SH-SY5Y (cell line): ENCODE measurements around the gene GPRC5B.

Source experiments
- GATA2 ChIP-seq: IDR thresholded peaks from 2 replicates; pipeline ENCODE4 v1.6.1; 2011; ENCODE audit warnings: mild to moderate bottlenecking, low read depth, low read length
- GATA3 ChIP-seq: IDR thresholded peaks from 2 replicates; pipeline ENCODE4 v1.6.1; 2011; ENCODE audit warnings: low read depth, mild to moderate bottlenecking, low read length, moderate library complexity

Gene GPRC5B

DNA sequence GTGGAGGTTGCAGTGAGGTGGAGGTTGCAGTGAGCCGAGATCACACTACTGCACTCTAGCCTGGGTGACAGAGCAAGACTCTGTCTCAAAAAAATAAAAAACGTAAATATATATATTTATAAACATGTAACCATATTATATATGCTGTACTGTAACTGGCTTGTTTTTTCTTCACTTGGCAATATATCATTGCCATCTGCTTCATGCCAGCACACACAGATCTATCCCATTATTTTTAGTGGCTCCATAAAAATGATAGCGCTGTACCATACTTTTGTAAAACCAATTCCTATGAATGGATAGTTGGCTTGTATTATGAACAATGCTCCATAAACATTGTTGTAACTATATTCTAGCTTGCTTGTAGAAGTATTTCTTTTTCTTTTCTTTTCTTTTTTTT lies 49.5 kb downstream of the GPRC5B start:
- TF ChIP-seq GATA2: no peak
- no peak for TF ChIP-seq GATA3

DNA sequence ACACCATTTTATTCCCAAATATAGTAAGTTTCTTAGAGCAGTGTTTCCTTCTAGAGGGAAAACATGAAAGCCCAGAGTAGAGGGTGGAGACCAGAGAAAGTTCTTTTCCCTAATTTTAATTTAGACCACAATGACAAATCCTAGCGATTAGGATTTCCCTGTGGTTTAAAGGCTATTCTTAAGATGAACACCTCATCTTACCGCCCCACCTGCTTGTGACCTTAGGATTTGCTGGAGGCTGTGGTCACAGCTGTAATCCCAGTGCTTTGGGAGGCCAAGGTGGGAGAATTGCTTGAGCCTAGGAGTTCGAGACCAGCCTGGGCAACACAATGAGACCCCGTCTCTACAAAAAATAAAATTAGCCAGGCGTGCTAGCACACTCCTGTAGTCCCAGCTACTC lies 51.1 kb downstream of the GPRC5B start:
- TF ChIP-seq GATA2 (no peak), GATA3 (no peak)

DNA sequence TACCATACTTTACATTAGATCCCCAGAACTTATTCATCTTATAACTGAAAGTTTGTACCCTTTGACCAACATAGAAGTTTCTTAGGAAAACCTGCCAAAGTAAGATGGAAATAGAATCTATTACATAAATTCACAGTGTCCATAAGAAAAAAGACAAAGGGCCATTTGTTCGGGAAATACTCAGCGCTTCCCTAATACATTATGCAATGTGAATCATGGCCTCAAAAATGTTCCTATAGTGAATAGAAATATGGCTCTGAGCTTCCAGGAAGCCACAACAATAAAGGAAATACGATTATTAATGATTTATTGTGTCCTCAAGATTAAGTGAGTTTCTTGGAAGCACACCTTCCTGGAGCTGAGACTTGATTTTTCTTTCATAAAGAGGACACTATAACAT lies 51.5 kb downstream of the GPRC5B start:
- TF ChIP-seq GATA2 (no peak), GATA3 (no peak)

DNA sequence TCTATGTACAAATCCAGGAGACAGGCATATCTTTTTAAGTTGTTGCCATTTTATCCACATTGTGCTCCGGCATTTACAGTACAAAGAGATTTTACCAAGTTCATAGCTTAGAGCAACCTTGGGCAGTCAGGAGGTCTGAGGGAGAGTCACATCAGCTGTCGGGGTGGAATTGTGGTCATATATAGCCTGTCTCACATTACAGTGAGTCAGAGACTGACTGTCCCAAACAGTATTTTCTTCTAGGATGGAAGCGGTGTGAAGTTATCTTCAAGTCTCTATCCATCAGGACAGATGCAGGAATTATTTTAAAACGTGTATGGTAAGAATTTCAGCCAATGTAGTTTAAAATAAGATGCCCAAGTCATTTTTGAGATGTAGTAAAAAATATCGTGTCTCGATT lies 53.0 kb downstream of the GPRC5B start:
- no peak for TF ChIP-seq GATA3
- TF ChIP-seq GATA2: no peak

DNA sequence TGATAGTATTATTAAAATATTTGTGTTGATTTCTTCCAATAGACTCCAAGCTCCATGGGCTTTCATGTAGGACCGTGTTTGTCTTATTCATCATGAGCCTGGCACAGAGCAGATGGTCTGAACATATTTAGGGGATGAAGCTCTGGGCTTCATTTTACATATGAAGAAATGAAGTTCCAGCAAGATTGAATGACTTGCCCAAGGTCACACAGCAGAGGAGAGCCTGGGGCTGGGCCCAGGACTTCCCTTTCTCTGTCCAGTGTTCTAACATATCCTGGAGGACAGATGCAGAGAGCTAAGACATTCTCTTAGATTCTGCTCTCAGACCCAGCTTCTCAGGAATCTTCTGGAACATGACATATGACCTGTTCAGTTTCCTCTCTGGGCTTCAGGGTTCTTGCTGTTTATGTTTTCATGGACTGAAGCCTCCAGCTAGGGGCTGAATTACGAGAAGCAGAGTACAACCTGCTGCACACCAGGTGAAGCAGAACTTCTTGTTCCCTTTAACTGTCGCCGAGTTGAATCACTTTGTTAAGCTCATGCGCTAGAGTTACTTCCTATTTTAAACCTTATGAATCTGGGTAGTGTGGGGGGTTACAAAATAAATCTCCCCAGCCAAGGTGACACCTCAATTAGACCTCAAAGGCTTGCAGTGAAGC lies 53.6 kb downstream of the GPRC5B start:
- TF ChIP-seq GATA2 (no peak), GATA3 (no peak)

DNA sequence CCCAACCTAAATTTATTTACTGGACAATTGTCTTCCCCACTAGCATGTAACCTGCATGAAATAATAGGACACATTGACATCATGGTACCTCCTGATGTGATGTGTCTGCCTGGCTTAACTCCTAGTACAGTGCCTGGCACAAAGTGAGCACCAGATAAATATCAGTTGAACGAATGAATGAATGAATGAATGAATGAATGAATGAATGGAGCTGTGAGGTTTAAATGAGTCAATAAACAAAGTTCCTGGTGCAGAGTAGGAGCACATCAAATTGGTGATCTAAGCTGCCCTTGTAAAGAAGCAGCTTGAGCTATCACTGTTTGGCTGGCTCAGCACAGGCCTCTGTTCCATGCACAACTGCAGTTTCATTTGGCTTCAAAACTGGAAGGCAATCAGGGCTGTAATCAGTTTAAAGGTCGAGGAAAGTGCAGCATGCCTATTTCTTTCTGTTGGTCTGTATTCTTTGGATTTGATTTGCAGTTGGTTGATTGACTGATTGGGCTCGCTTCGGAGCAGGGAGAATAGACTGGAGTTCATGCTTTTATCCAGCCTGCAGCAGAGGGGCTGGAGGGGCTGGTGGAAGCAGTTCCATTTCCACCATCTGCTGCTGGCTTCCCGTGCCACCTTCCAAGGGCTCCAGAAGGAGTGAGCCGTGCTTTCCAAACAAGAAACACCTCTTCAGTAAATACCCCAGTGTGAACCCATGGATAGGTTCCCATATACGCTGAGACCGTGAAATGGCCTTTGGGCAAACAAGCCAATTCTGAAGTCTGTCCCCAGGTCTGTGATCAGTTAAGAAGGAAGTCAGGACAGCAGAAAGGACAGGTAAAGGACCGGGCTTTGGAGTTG lies 54.6 kb downstream of the GPRC5B start:
- TF ChIP-seq GATA3 (no peak), GATA2 (no peak)

DNA sequence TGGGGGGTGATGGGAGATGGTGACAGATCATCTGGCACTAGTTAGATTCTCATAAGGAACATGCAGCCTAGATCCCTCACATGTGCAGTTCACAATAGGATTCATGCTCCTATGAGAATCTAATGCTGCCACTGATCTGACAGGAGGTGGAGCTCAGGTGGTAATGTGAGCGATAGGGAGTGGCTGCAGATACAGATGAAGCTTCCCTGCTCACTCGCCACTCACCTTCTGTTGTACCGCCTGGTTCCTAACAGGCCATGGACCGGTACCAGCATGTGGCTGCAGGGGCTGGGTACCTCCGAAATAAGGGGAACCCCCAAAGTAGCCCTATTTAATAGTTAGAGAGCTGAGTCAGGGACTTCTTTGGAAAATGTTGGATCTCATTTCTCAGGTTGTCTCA lies 60.4 kb downstream of the GPRC5B start:
- TF ChIP-seq GATA3: no peak
- no peak for TF ChIP-seq GATA2

DNA sequence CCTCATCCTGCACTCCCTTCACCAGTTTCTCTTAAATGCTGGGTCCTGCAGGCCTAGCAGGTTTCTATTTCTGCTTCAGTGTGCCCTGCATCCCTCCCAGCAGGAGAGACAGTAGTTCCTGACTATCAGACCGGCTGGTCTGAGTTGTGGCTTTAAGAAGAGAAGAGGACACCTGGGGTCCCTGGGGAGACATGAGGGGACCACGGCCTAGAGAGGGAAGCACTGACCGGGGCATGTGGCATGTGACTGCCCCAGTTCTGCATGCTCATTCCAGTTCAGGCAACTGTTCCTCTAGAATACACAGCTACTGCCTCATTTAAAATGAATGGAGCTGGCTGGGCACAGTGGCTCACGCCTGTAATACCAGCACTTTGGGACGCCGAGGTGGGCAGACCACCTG lies 61.3 kb downstream of the GPRC5B start:
- TF ChIP-seq GATA3 (no peak), GATA2 (no peak)

DNA sequence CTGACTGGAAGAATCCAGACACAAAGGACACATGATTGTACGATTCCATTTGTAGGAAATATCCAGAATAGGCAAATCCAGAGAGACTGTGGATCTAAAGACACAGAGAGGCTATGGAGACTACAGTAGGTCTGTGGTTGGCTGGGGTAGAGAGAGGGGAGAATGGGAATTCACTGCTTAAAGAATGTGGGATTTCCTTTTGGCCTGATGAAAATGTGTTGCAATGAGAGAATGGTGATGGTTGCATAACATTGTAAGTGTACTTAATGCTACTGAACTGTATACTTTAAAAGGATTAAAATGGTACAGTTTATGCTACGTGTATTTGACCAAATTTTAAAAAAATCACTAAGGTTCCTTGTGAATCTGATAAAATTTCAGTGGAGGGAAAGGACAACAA lies 62.1 kb downstream of the GPRC5B start:
- no peak for TF ChIP-seq GATA3
- no peak for TF ChIP-seq GATA2

DNA sequence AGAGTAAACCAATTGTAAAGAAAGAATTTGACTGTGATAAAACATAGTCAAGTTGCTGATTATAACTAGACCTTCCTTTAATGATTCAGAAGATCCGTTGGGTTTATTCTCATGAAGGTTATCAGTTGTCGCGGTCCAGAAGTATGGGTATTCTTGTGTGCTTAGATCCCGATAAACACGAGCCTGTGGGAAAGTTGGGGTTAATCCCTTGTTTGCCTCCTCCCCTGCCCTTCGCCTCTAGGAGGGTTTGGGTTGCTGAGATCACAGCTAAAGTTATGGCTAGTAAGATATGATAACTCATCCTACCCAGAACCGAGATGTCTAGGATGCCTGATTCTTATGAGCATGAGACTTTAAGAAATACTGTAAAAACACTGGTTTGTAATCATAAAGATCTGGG lies 66.8 kb downstream of the GPRC5B start:
- no peak for TF ChIP-seq GATA3
- TF ChIP-seq GATA2: no peak

DNA sequence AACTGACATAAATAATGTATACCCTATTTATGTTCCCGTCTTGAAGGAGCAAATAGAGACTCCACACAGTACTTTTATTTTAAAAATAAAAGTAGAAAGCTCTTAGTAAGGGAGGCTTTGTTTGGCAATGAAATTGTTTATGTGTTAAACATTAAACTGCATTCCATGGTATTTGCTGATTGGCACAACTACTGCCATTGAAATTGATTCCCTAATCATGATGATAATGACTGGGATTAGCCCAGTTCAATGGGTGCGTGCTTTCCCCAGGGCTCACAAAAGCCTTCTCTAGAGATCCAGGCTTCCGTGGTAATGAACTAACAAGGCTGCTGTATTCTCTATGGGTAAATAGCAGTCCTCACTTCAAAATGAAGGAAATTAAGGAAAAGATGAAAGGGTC lies 67.5 kb downstream of the GPRC5B start:
- no peak for TF ChIP-seq GATA3
- TF ChIP-seq GATA2: no peak

DNA sequence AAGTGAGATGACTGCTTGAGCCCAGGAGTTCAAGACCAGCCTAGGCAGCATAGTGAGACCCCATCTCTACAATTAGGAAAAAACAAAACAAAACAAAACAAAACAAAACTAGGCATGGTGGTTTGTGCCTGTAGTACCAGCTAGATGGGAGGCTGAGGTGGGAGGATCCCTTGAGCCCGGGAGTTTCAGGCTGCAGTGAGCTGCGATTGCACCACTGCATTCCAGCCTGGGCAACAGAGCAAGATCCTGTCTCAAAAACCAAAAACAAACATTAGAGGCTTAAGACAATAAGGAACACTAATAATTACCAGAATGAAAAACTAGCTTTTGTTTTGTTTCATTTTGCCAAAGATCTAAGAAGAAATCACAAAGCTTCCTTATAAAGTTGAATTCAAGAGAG lies 69.2 kb downstream of the GPRC5B start:
- TF ChIP-seq GATA3 (no peak), GATA2 (no peak)

DNA sequence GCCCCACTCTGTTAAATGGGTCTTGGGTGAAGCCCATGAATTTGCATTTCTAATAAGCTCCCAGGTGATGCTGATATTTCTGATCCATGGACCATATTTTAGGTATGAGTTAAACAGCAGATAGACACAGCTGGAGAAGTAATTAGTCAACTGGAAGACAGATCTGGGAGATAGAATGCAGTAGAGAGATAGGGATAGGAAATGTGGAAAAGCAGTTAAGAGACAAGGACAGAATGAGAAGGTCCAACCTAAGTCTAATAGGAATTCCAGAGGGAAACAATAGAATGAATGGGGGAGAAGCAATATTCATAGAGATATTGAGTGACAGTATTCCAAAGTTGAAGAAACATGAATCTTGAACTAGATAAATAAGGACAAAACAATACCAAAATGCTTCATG lies 71.7 kb downstream of the GPRC5B start:
- TF ChIP-seq GATA2 (no peak), GATA3 (no peak)

DNA sequence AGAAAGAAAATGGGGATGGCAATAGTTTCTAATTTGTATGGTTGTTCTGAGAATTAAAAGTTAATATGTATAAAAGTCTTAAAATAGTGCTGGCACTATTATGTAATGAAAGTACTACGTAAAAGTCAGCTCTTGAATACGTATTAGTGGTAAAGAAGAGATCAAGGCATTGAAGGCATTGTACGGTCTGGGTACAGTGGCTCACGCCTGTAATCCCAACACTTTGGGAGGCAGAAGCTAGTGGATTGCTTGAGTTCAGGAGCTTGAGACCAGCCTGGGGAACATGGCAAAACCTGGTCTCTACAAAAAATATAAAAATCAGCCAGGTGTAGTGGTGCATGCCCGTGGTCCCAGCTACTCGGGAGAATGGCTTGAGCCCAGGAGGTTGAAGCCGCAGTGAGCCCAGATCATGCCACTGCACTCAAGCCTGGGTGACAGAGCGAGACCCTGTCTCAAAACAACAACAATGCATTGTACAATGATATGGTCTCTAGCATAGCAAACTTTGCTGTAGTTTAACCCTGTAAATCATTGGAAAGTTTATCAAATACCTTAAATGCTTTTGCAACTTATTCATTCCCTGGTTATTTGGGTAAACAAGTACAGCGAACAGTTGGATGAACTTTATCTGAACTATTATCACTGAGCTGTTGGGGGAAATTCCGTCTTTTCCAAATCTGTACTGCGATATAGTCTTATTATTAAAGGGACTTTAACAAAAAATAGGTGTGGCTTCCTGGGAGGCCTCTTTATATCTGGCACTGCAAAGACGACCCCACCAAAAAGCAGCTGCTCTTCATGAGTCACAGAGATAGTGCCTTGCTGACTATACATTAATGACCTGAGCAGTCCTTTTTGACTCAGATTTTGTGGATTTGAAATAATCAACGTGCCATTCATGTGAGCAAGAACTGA lies 73.6 kb downstream of the GPRC5B start:
- TF ChIP-seq GATA3: no peak
- TF ChIP-seq GATA2: no peak

DNA sequence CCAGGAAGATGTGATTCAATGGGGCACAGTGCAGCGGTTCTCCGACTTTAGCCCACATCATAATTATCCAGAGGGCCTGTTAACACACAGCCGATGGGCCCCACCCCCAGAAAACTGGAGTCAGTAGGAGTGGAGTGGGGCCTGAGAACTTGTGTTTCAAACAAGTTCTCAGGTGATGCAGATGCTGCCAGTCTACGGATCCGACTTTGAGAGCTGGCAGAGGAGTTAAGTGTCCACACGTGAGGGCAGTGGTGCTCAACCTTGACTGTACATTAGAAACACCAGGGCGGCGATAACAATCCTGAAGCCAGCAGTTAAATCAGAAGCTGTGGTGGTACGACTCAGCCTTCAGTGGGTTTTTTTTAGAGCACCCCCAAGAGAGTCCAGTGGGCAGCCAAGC lies 75.0 kb downstream of the GPRC5B start:
- TF ChIP-seq GATA3 (no peak), GATA2 (no peak)
